Measurements from ENCODE around the gene VIT.

The VIT gene

GRCh38 chr2:36696533-36696932 lies at the start of gene VIT:
Gene VIT, plus strand, starts transcription at chr2:36696707. Its CDS starts 19,664 bp downstream, at chr2:36716371.
- H3K4me3 ChIP-seq (ENCODE audit: low read length): no peak within 1 kb of the TSS
- no peak for TF ChIP-seq CTCF (IDR thresholded peaks at IDR 0.05; ENCODE audit: insufficient read depth, low read depth, low read length, missing control alignments)
- no peak for DNase-seq (ENCODE audit: low read depth)

GRCh38 chr2:36650031-36650829 lies 46.3 kb upstream of the VIT start:
- H3K4me3 ChIP-seq (ENCODE audit: low read length): no peak overlapping the region
- TF ChIP-seq CTCF (IDR thresholded peaks at IDR 0.05; ENCODE audit: insufficient read depth, low read depth, low read length, missing control alignments): no peak
- peak; percentile 87 for DNase-seq (ENCODE audit: low read depth)

- no peak for TF ChIP-seq CTCF (IDR thresholded peaks at IDR 0.05; ENCODE audit: insufficient read depth, low read depth, low read length, missing control alignments)
- DNase-seq (ENCODE audit: low read depth): no peak
- no peak overlapping the region for H3K4me3 ChIP-seq (ENCODE audit: low read length)
Observed at GRCh38 chr2:36653155-36653554, 43.4 kb upstream of the VIT start.

- H3K4me3 ChIP-seq (ENCODE audit: low read length): no peak overlapping the region
- TF ChIP-seq CTCF (IDR thresholded peaks at IDR 0.05; ENCODE audit: insufficient read depth, low read depth, low read length, missing control alignments): no peak
- DNase-seq (ENCODE audit: low read depth): no peak
Observed at GRCh38 chr2:36653967-36654694, 42.4 kb upstream of the VIT start.

GRCh38 chr2:36655453-36655852 lies 41.1 kb upstream of the VIT start:
- no peak for DNase-seq (ENCODE audit: low read depth)
- H3K4me3 ChIP-seq (ENCODE audit: low read length): no peak overlapping the region
- no peak for TF ChIP-seq CTCF (IDR thresholded peaks at IDR 0.05; ENCODE audit: insufficient read depth, low read depth, low read length, missing control alignments)

- no peak for DNase-seq (ENCODE audit: low read depth)
Observed at GRCh38 chr2:36657703-36658102, 38.8 kb upstream of the VIT start.

More at GRCh38 chr2:36657703-36658102, 38.8 kb upstream of the VIT start:
- H3K4me3 ChIP-seq (ENCODE audit: low read length): no peak overlapping the region
- no peak for TF ChIP-seq CTCF (IDR thresholded peaks at IDR 0.05; ENCODE audit: insufficient read depth, low read depth, low read length, missing control alignments)

Measured in epithelial cell of esophagus (primary cell).